Neural crest cell (in vitro differentiated cells): ENCODE measurements around the gene MYH3. TPM values are rescaled to one million over a fixed set of nuclear protein-coding genes. Genes with fewer than 3 reads are reported as not detected.

Experiments
- DNase-seq: peaks from one replicate; pipeline ENCODE4 v3.0.0; 2021; ENCODE audit warnings: low read depth, mixed read lengths, low spot score
- H3K27ac Mint-ChIP-seq: one replicate; pipeline ENCODE4 v1.8.0; 2021; ENCODE audit warnings: mild to moderate bottlenecking, mixed read lengths; ENCODE audit not compliant: unreplicated experiment
- H3K27me3 Mint-ChIP-seq: 2 replicates; pipeline ENCODE4 v1.8.0; 2021; ENCODE audit warnings: low read depth, mild to moderate bottlenecking, mixed read lengths
- H3K36me3 Mint-ChIP-seq: 2 replicates; pipeline ENCODE4 v1.8.0; 2021; ENCODE audit warnings: low read depth, mild to moderate bottlenecking, mixed read lengths
- H3K4me1 Mint-ChIP-seq: 2 replicates; pipeline ENCODE4 v1.8.0; 2021; ENCODE audit warnings: mixed read lengths
- H3K4me3 Mint-ChIP-seq: one replicate; pipeline ENCODE4 v1.8.0; 2021; ENCODE audit warnings: mild to moderate bottlenecking, mixed read lengths
- H3K9me3 Mint-ChIP-seq: 2 replicates; pipeline ENCODE4 v1.8.0; 2021; ENCODE audit warnings: mixed read lengths
- CTCF ChIP-seq: fragments of 200-600 bp; sonication (generic); conservative IDR thresholded peaks from 2 replicates; pipeline ENCODE4 v1.5.0; 2021; ENCODE audit warnings: antibody characterized with exemption, mild to moderate bottlenecking
- total RNA-seq: library from RNA; stranded (reverse); gene quantifications from 2 replicates; pipeline ENCODE4 v1.2.1, GENCODE V29; 2021

The MYH3 gene
- total RNA-seq, 1 donor from 2014 or later = 3.6 TPM

GRCh38 chr17:10629706-10630105 lies 27.4 kb downstream of the MYH3 start:
- Mint-ChIP-seq H3K4me1 (no peaks in the 10 kb centered on the region), H3K27ac (no peak overlapping the region), H3K27me3 (no peaks in the 10 kb centered on the region)

GRCh38 chr17:10628756-10629155 lies 28.4 kb downstream of the MYH3 start:
- DNase-seq = no peak
- H3K9me3 Mint-ChIP-seq = no peaks in the 10 kb centered on the region
- TF ChIP-seq CTCF = peak; percentile 48
- H3K27ac Mint-ChIP-seq = no peak overlapping the region
- H3K4me1 Mint-ChIP-seq = no peaks in the 10 kb centered on the region
- no peak overlapping the region for H3K4me3 Mint-ChIP-seq
- peaks cover 7% of the 10 kb centered on the region for H3K36me3 Mint-ChIP-seq
- no peaks in the 10 kb centered on the region for H3K27me3 Mint-ChIP-seq

More at GRCh38 chr17:10629706-10630105, 27.4 kb downstream of the MYH3 start:
- H3K4me3 Mint-ChIP-seq = no peak overlapping the region
- DNase-seq = no peak
- no peaks in the 10 kb centered on the region for H3K9me3 Mint-ChIP-seq
- TF ChIP-seq CTCF = no peak
- peaks cover 8% of the 10 kb centered on the region for H3K36me3 Mint-ChIP-seq

- no peak for DNase-seq
- no peak for TF ChIP-seq CTCF
- Mint-ChIP-seq H3K9me3 (no peaks in the 10 kb centered on the region), H3K36me3 (peaks cover 7% of the 10 kb centered on the region), H3K4me1 (no peaks in the 10 kb centered on the region), H3K27ac (no peak overlapping the region), H3K4me3 (no peak overlapping the region), H3K27me3 (no peaks in the 10 kb centered on the region)
These were observed 30.7 kb downstream of the MYH3 start for GRCh38 chr17:10626390-10626789.

GRCh38 chr17:10624969-10625368 lies 32.1 kb downstream of the MYH3 start:
- Mint-ChIP-seq H3K9me3 (no peaks in the 10 kb centered on the region), H3K4me1 (no peaks in the 10 kb centered on the region), H3K27me3 (no peaks in the 10 kb centered on the region), H3K36me3 (peaks cover 4% of the 10 kb centered on the region), H3K4me3 (no peak overlapping the region), H3K27ac (no peak overlapping the region)
- TF ChIP-seq CTCF = no peak
- no peak for DNase-seq

GRCh38 chr17:10623737-10624338 lies 33.3 kb downstream of the MYH3 start:
- Mint-ChIP-seq H3K4me1 (no peaks in the 10 kb centered on the region), H3K4me3 (no peak overlapping the region), H3K36me3 (no peaks in the 10 kb centered on the region), H3K27ac (no peak overlapping the region), H3K27me3 (no peaks in the 10 kb centered on the region), H3K9me3 (no peaks in the 10 kb centered on the region)
- no peak for DNase-seq
- TF ChIP-seq CTCF = no peak
